Stimulated activated CD8-positive, alpha-beta memory T cell treated with anti-CD3 and anti-CD28 coated beads, Interleukin-2, amount 100 ng/mL, for 1 hour (primary cell): ENCODE results near the gene ST8SIA4.
"Not testable (repeated sequence)": the region's sequence is repeated elsewhere in the genome, so short reads cannot be mapped to it uniquely, and the experiment has no call there.

ENCODE experiments used
- DNase-seq, 2 donors: peaks; one replicate each; pipeline ENCODE4 v3.0.0-alpha.2; 2020; ENCODE audit warnings: low read depth in 2 of 2

ST8SIA4 gene

DNA sequence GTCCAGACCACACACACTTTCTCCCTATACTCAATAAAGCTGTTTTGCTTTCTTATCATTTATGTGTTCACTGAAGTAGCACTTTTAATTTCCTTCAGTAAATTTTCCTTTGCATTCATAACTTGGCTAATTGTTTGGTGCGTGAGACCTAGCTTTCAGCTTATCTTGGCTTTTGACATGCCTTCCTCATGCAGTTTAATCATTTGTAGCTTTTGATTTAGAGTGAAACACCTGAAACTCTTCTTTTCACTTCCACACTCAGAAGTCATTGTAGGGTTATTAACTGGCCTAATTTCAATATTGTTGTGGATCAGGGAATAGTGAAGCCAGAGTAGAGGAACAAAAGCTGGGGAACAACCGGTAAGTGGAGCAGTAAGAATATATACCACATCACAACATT, 114.7 kb downstream of the ST8SIA4 start:
- DNase-seq = no peak

DNA sequence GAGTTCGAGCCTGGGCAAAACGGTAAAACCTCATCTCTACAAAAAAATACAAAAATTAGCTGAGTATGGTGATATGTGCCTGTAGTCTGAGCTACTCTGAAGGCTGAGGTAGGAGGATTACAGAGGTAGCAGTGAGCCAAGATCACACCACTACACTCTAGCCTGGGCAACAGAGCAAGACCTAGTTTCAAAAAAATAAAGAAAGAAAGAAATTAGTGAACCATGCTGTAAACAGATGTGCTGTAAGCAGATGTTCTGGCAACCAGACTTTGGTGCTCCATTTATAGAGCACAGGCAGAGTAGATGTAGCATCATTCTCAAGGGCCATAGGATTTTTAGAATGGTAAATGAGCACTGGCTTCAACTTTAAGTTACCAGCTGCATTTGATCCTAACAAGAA, 115.4 kb downstream of the ST8SIA4 start:
- no peak for DNase-seq

DNA sequence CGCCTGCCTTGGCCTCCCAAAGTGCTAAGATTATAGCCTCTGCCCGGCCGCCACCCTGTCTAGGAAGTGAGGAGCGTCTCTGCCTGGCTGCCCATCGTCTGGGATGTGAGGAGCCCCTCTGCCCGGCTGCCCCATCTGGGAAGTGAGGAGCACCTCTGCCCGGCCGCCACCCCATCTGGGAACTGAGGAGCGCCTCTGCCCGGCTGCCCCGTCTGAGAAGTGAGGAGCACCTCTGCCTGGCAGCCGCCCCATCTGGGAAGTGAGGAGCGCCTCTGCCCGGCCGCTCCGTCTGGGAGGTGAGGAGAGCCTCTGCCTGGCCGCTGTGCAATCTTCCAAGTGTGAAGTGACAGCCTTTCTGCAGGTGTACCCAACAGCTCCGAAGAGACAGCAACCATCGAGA, 117.5 kb downstream of the ST8SIA4 start:
- DNase-seq = not testable (repeated sequence)

DNA sequence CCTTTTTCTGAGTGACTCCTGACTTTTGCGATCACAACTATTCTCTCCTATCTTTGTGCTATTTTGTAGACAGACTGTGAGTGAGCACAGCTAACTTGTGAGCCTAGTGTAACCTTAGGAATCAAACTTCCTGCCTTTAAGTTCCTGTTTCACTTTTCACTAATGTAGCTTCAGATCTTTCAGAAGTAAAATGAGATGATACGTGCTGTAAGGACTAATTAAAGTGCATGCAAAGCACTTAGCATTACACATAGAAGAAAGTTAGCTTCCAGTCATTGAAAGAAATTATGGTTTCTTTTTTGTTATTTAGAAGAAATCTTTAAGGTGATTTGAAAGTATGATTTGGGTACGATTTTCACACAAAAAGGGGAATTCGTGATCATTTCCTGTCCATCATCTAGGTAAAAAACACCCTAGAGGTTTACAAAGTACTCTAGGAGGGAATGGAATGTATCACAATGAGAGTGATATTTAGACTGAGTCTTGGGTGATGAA, 122.7 kb downstream of the ST8SIA4 start:
- no peak for DNase-seq

DNA sequence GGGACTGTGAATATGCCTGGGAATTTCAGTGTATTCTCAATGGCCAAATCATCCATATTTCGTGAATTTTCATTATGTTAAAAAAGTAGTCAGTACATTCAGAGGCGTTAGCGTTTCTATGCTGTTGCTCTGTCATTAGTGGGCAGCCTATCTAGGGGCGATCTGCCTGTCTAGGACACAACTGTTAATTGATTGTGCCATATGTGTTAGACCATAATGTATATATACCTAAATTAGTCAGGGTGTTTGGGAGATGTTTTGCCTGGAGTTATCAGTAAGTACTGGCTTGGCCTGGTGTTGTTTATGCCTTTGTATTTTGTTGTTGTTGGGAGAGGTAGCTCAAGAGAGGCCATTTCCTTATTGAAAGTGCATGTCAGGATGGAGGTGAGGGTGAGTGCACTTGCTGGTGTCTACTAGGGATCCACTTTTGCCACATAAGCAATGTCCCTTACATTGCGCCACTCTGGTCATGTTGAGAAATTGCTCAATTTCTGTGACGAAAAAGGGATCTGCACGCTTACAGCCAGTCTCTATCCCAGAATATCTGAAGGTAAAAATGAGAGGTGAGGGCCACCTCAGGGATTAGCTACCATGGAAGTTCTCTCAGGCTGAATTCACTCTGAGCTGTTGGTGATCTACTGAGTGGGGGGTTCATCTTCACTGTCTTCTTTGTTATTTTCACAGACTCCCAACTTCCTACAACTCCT, 123.3 kb downstream of the ST8SIA4 start:
- DNase-seq = no peak

DNA sequence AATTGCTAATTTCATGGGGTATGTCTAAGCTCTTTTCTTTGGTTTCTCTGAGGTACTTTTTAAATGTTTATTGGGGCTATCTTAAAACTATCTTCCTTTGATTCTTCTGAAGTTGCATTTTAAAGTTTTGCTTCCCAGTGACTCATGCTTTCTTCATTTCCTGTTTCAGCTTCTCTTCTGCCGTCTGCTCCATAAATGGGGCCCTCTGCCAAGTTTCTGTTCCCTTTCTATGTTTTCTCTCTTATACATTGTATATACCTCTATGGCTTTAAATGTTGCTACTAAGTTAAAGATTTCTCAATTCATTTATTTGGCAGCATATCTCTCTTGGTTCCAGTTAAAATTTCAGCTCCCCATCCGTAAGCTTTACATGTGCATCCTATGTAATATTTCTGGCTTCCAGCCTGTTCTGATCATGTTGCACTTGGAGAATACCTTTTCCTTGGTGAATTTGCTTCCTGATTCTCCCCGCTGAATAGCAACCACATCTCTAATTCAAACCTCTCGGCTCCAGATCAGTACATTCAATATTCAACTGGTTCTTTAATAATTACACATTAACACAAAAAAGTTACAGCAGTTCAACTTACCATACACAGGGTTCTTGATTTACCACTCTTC, 125.3 kb downstream of the ST8SIA4 start:
- no peak for DNase-seq

DNA sequence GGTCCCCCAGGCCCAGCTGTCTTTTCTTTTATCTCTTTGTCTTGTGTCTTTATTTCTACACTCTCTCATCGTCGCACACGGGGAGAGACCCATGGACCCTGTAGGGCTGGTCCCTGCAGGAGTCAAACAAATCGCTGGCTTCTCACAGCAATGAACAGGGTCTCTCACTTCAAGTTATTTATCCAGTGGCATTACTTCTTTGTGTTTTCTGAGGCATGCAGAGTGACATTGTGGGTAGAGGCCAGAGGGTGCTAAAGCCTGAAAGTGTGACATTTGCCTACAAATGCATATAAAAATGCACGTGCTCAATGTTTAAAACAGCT, 127.6 kb downstream of the ST8SIA4 start:
- no peak for DNase-seq

DNA sequence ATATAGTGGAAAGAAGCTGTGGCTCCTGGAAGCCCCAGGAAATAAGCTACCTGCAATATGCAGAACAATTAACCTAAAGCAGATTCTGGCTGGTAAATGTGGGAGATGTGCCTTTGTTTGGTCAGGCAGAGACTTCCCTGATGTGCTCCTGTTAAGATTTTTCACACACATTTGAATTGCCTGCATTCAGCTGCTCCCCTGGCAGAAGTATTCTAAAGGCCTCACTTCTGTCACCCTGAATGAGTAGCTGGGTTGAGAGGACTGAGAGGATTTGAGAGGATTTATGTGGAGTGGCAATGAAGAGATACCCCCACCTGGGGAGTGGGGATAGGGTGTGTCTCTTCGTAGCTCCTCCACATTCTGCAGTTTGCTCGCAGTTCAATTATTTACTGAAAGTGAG, 130.5 kb downstream of the ST8SIA4 start:
- DNase-seq = no peak

DNA sequence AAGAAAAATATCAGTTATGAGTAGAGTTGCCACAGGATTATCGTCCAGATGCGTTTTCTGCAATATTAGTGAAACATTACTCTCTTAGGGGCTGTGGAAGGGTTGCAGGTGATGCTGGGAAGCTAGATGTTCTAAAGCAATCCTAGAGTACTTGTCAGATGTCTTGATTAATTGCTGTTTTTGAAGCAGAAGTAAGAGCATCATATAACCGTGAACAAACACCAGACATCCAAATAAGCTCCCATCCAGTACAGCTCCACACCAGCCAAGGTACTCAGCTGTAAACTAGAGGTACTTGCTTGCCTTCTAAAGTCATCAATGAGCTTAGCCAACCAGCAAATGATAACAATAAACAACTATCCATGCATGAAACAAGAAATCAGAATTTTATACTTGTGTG, 131.1 kb downstream of the ST8SIA4 start:
- DNase-seq = no peak

DNA sequence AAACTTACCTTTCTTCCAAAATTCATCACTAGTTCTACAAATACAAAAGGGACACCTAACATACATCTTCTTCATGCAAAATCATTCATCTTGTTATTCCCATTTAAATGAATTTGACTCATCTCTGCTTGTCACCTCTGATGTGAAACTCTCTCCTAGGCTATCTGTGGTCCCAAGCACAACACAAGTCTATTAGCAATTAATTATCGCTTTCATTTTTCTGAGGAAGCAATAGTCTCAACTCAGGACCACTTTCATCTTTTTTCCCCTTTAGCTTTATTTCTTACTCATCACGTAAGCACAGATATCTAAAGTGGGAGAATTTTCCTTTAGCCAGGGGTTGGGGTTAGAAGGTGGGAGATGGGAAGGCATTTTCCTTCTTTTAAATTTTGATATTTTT, 131.9 kb downstream of the ST8SIA4 start:
- DNase-seq = no peak

DNA sequence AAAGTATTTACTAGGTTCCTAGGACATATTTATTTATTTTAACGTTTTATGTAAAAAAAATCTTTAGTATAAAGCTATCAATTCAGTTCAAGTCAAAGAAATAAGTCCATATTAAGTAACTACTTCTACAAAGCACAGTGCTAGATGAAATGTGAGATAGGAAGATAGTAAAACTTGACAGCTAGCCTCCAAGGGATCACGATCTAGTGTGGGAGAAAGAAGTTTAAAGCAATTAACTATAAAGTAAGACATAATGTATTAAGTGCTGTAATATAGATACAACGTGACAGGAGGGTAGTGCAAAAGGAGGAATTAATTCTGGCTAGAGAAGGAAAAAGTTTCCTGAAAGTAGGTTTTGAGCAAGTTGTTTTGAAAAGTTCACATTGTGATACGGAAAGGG, 134.9 kb downstream of the ST8SIA4 start:
- DNase-seq = no peak

DNA sequence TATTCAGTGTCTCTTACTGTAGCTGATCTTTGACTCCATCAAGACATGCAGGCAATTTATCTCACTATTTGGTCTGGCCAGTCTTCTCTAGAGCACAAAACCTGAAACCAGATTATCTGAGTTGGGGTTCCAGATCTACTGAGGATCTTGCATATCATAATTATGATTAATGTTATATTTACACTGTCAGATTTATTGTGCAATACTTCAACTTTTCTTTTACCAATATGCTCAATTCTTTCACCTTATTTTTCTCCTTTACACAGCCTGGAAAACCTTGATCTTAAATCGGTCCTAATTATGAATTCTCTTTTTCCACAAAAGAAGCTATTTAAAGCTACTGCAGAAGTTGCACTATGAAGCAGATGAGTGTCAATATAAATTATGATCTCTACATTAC, 140.1 kb downstream of the ST8SIA4 start:
- no peak for DNase-seq

DNA sequence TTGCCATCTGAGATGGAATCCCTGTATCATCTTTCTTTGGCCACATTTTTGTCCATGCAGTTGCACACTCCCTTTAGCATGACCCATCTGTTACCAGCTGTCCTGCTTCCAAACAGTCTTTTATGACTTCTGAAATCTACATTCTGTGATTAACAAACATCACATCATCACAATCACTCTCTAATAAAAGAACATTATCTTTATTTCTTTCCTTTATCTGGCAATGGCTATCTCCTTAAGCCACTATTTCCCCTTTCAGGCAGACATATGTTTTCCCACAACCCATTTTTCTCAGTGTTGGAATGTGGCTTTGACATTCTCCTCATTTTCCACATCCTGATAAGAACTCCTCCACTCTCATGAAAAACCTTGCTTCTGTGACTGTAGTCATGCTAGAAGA, 141.0 kb downstream of the ST8SIA4 start:
- no peak for DNase-seq

DNA sequence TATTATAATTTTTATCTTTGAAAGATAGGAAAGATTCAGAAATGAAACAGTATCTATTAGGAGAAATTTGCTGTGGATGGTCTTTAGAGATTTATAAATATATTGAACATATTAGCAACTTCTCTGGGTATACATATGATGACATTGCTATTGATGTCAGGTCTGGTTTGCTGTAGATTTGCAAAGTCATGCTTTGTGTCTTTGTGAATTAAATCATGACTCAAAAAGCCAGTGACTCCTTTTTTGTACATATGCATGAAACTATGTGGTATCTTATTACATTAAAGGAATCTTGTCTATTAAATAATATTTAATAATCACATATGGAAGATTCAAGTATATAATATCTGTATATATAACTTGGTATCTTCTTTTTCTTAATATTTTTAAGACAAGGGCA, 141.9 kb downstream of the ST8SIA4 start:
- DNase-seq = no peak

DNA sequence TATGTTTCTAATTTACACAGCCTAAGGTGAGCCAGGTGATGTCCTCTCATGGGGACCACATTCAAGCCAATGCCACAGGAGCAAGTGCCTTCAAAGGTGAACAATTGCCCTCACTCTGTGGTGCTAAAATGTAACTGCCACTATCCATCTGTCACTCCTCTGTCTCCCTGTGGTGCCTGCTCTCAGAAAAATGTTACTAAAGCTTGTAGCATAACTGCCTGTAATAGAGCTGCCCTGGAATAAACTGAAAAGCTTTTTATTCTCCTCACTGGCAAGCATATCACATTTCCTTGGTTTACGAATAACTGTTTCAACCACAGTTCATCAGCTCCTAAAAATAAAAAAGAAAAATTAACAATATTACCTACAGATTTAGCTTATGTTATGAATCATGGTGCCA, 142.4 kb downstream of the ST8SIA4 start:
- DNase-seq = no peak

DNA sequence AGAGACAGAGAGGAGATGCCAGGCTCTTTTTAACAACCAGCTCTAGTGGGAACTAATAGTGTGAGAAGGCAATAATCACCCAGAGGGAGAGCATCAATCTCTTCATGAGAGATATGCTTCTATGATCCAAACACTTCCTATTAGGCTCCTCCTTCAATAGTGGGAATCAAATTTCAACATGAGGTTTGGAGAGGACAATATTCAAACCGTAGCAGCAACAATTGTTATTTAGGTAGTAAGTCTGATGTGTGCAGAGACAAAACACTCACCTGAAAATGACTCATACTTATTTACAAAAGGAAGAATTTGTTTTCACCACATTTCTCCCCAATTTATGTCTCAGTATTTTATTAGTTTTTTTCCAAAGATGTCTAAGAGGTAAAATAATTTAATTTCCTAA, 144.3 kb downstream of the ST8SIA4 start:
- no peak for DNase-seq

DNA sequence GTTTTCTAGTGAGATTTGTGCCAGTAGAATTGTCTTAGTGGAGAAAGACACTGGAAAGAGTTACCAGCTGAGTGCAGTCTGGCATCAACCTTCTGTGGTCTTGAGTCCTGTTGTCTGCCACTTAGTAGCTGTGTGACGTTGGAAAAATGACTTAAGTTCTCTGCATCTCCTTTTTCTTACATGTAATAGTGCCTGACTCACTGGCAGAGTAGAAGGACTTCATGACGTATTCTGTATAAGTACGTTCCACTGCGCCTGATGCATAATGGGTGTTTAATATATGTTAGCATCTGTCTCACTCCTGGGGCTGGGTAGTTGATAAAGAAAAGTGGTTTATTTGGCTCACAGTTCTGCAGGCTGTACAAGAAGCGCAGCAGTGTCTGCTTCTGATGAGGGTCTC, 144.8 kb downstream of the ST8SIA4 start:
- no peak for DNase-seq

DNA sequence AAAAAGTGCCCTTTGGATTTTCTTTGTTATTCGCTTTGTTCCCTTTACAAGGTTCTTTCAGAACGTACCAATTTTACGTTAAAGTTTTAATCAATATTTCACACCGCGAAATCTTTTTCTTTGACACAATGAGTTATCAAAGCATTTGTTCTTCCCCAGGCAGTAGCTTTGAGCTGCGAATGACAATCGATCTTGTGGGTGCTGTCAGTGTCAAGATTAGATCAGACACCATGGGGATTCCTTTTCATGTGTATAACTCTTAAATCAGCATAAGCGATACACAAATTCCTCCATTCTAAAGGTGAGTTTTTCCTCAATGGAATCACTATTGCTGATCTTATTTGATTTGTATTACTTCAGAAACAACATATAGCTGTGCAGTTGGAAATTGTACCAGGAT, 145.5 kb downstream of the ST8SIA4 start:
- DNase-seq = no peak
